ENCODE measurements around the gene VDAC1.

- TF ChIP-seq POLR2AphosphoS5 (IDR thresholded peaks at IDR 0.05; ENCODE audit: low read depth, low read length) = no peak
- no peak for TF ChIP-seq PHF8 (conservative IDR thresholded peaks at IDR 0.05; ENCODE audit: low read depth, low read length)
- TF ChIP-seq, protein P1, sequence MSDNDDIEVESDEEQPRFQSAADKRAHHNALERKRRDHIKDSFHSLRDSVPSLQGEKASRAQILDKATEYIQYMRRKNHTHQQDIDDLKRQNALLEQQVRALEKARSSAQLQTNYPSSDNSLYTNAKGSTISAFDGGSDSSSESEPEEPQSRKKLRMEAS (IDR thresholded peaks at IDR 0.05) = no peak
Measured at GRCh38 chr5:133981714-133982113, 23.1 kb downstream of the VDAC1 start.

All from H1 (cell line).